H9 (cell line): ENCODE data around the gene CHIC1. TPM values are rescaled to one million over a fixed set of nuclear protein-coding genes. Genes with fewer than 3 reads are reported as not detected.

ENCODE experiments used
- DNase-seq: peaks from one replicate; pipeline ENCODE4 v3.0.0-alpha.2; 2017
- H2AFZ ChIP-seq: one replicate; pipeline ENCODE4 v1.6.1; 2013; ENCODE audit warnings: mild to moderate bottlenecking, low read length, control low read depth, moderate library complexity
- H2AK5ac ChIP-seq: 2 replicates; pipeline ENCODE4 v1.6.1; 2013; ENCODE audit warnings: low read length, control low read depth, mixed read lengths; ENCODE audit not compliant: insufficient read length
- H2BK120ac ChIP-seq: one replicate; pipeline ENCODE4 v1.6.1; 2013; ENCODE audit warnings: low read depth, mild to moderate bottlenecking, low read length, control low read depth, inconsistent platforms; ENCODE audit not compliant: poor library complexity, severe bottlenecking
- H2BK12ac ChIP-seq: 2 replicates; pipeline ENCODE4 v1.6.1; 2013; ENCODE audit warnings: low read length, control low read depth, mixed read lengths, low read depth; ENCODE audit not compliant: insufficient read length
- H2BK15ac ChIP-seq: 2 replicates; pipeline ENCODE4 v1.6.1; 2013; ENCODE audit warnings: low read depth, low read length, control low read depth
- H2BK20ac ChIP-seq: one replicate; pipeline ENCODE4 v1.6.1; 2013; ENCODE audit warnings: low read depth, mild to moderate bottlenecking, low read length, control low read depth, inconsistent platforms; ENCODE audit not compliant: poor library complexity, severe bottlenecking
- H2BK5ac ChIP-seq: 2 replicates; pipeline ENCODE4 v1.6.1; 2013; ENCODE audit warnings: low read length, control low read depth, mixed read lengths; ENCODE audit not compliant: insufficient read length
- H3K14ac ChIP-seq: 2 replicates; pipeline ENCODE4 v1.6.1; 2013; ENCODE audit warnings: low read length, control low read depth; ENCODE audit not compliant: insufficient read depth
- H3K18ac ChIP-seq: 2 replicates; pipeline ENCODE4 v1.6.1; 2013; ENCODE audit warnings: low read depth, mild to moderate bottlenecking, mixed read lengths, low read length, control low read depth; ENCODE audit not compliant: insufficient read length
- H3K23ac ChIP-seq: 2 replicates; pipeline ENCODE4 v1.6.1; 2013; ENCODE audit warnings: low read length, control low read depth, mixed read lengths, low read depth; ENCODE audit not compliant: insufficient read length
- H3K23me2 ChIP-seq: 2 replicates; pipeline ENCODE4 v1.6.1; 2013; ENCODE audit warnings: low read depth, mild to moderate bottlenecking, mixed read lengths, low read length, control low read depth; ENCODE audit not compliant: insufficient read length, poor library complexity, severe bottlenecking
- H3K27ac ChIP-seq: 2 replicates; pipeline ENCODE4 v1.5.1; 2013; ENCODE audit warnings: low read length, control low read depth, mixed read lengths, low read depth; ENCODE audit not compliant: insufficient read length
- H3K27me3 ChIP-seq: 2 replicates; pipeline ENCODE4 v1.6.1; 2013; ENCODE audit warnings: low read length, control low read depth, inconsistent platforms; ENCODE audit not compliant: insufficient read depth
- H3K4ac ChIP-seq: 2 replicates; pipeline ENCODE4 v1.6.1; 2013; ENCODE audit warnings: low read depth, mild to moderate bottlenecking, control low read depth, inconsistent platforms, low read length, moderate library complexity
- H3K4me1 ChIP-seq: 2 replicates; pipeline ENCODE4 v1.6.1; 2013; ENCODE audit warnings: low read length, control low read depth, inconsistent platforms; ENCODE audit not compliant: insufficient read depth
- H3K4me2 ChIP-seq: 2 replicates; pipeline ENCODE4 v1.6.1; 2013; ENCODE audit warnings: low read length, control low read depth, mixed read lengths; ENCODE audit not compliant: insufficient read length, insufficient read depth
- H3K56ac ChIP-seq: 2 replicates; pipeline ENCODE4 v1.6.1; 2013; ENCODE audit warnings: low read depth, mild to moderate bottlenecking, mixed read lengths, low read length, control low read depth; ENCODE audit not compliant: insufficient read length
- H3K79me1 ChIP-seq: 2 replicates; pipeline ENCODE4 v1.6.1; 2013; ENCODE audit warnings: low read depth, mild to moderate bottlenecking, moderate library complexity, low read length, control low read depth, inconsistent platforms; ENCODE audit not compliant: insufficient read depth, poor library complexity, severe bottlenecking
- H3K79me2 ChIP-seq: 2 replicates; pipeline ENCODE4 v1.6.1; 2013; ENCODE audit warnings: low read length, control low read depth, inconsistent platforms; ENCODE audit not compliant: insufficient read depth
- H3K9ac ChIP-seq: 2 replicates; pipeline ENCODE4 v1.6.1; 2013; ENCODE audit warnings: low read length, control low read depth, mixed read lengths; ENCODE audit not compliant: insufficient read length; ENCODE audit errors: extremely low read depth
- H3K9me3 ChIP-seq: one replicate; pipeline ENCODE4 v1.6.1; 2013; ENCODE audit warnings: low read depth, low read length, inconsistent platforms; ENCODE audit not compliant: control insufficient read depth
- H3T11ph ChIP-seq: one replicate; pipeline ENCODE4 v1.6.1; 2013; ENCODE audit warnings: mild to moderate bottlenecking, low read length, control low read depth, inconsistent platforms
- H4K20me1 ChIP-seq: one replicate; pipeline ENCODE4 v1.6.1; 2013; ENCODE audit not compliant: control insufficient read depth, insufficient read length, insufficient read depth
- H4K5ac ChIP-seq: 2 replicates; pipeline ENCODE4 v1.6.1; 2013; ENCODE audit warnings: low read depth, mild to moderate bottlenecking, mixed read lengths, low read length, control low read depth; ENCODE audit not compliant: insufficient read length
- H4K8ac ChIP-seq: replicated peaks from 2 replicates; pipeline ENCODE4 v1.6.1; 2013; ENCODE audit warnings: low read length, control low read depth, mixed read lengths, low read depth; ENCODE audit not compliant: insufficient read length
- H4K91ac ChIP-seq: 2 replicates; pipeline ENCODE4 v1.6.1; 2013; ENCODE audit warnings: low read depth, mild to moderate bottlenecking, moderate library complexity, mixed read lengths, low read length, control low read depth; ENCODE audit not compliant: insufficient read length
- H3K27ac Mint-ChIP-seq, 3 experiments: 2 replicates in 2 of 3; 3 replicates in 1 of 3; pipeline ENCODE4 v1.8.0; 2020 to 2021; ENCODE audit warnings: mixed read lengths in 3 of 3, mild to moderate bottlenecking in 1 of 3, moderate library complexity in 1 of 3
- H3K27me3 Mint-ChIP-seq: 2 replicates; pipeline ENCODE4 v1.8.0; 2021; ENCODE audit warnings: low read depth, mild to moderate bottlenecking, moderate library complexity, mixed read lengths
- H3K36me3 Mint-ChIP-seq, 3 experiments: 2 replicates in 2 of 3; 3 replicates in 1 of 3; pipeline ENCODE4 v1.8.0; 2020 to 2021; ENCODE audit warnings: low read depth in 3 of 3, mixed read lengths in 3 of 3; ENCODE audit not compliant: insufficient read depth in 1 of 3
- H3K4me1 Mint-ChIP-seq, 2 experiments: 2 replicates each; pipeline ENCODE4 v1.8.0; 2020; ENCODE audit warnings: mixed read lengths in 2 of 2
- H3K4me3 Mint-ChIP-seq, 2 experiments: 2 replicates in 1 of 2; 3 replicates in 1 of 2; pipeline ENCODE4 v1.8.0; 2020 to 2021; ENCODE audit warnings: mild to moderate bottlenecking in 2 of 2, mixed read lengths in 2 of 2, moderate library complexity in 1 of 2
- H3K9me3 Mint-ChIP-seq, 2 experiments: 2 replicates in 1 of 2; 3 replicates in 1 of 2; pipeline ENCODE4 v1.8.0; 2020; ENCODE audit warnings: mild to moderate bottlenecking in 2 of 2, mixed read lengths in 2 of 2, moderate library complexity in 1 of 2
- WGBS: extraction: QIAGEN DNeasy Blood & Tissue Kit; methylation state at CpG from one replicate; pipeline ENCODE4 v1.1.7; 2013; ENCODE audit warnings: missing lambda C conversion rate, low lambda C conversion rate, mixed read lengths; ENCODE audit not compliant: insufficient read length; ENCODE audit errors: extremely low coverage; 5-methylcytosine and 5-hydroxymethylcytosine counted together
- total RNA-seq: library from RNA; stranded (reverse); gene quantifications from 2 replicates; pipeline ENCODE4 v1.2.1, GENCODE V29; 2021
- TF ChIP-seq, protein P1 (sequence below): fragments of 200-600 bp; sonication (generic); conservative IDR thresholded peaks from 3 replicates; pipeline ENCODE4 v1.8.0; 2021; ENCODE audit warnings: antibody characterized with exemption, mild to moderate bottlenecking

The CHIC1 gene
- total RNA-seq, 1 experiment from 2014 or later: 17.2 TPM

DNA sequence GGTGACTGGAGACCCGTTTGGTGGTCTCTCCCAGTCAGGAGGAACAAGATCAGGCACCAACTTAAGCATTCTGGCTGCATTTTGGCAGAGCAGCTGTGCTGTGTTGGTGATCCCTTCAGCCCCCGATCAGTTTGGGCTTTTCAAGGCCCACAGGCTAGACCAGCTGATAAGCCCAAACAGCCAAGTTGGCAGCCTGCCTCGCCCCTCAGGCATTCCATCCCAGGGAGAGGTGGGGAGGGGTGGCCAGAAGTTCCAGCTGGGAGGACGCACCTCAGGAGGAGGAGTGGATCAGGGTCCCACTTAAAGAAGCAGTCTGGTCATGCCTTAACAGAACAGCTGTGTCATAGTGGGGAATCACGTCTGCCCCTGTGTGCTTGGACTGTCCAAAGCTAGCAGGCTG, 105.8 kb downstream of the CHIC1 start:
- no peak overlapping the region for H3K9ac ChIP-seq
- Mint-ChIP-seq H3K4me1 (peaks cover 8 to 12% of the 10 kb centered on the region in 2 experiments; a peak in 3 of 4 replicates), H3K36me3 (peaks cover 42 to 68% (median 63%) of the 10 kb centered on the region in 3 experiments), H3K4me3 (no peak overlapping the region), H3K27ac (no peak overlapping the region), H3K27me3 (peaks cover 1% of the 10 kb centered on the region; the same call in 1 of the 2 replicates), H3K9me3 (peaks cover 50 to 67% of the 10 kb centered on the region in 2 experiments)
- TF ChIP-seq, protein P1, sequence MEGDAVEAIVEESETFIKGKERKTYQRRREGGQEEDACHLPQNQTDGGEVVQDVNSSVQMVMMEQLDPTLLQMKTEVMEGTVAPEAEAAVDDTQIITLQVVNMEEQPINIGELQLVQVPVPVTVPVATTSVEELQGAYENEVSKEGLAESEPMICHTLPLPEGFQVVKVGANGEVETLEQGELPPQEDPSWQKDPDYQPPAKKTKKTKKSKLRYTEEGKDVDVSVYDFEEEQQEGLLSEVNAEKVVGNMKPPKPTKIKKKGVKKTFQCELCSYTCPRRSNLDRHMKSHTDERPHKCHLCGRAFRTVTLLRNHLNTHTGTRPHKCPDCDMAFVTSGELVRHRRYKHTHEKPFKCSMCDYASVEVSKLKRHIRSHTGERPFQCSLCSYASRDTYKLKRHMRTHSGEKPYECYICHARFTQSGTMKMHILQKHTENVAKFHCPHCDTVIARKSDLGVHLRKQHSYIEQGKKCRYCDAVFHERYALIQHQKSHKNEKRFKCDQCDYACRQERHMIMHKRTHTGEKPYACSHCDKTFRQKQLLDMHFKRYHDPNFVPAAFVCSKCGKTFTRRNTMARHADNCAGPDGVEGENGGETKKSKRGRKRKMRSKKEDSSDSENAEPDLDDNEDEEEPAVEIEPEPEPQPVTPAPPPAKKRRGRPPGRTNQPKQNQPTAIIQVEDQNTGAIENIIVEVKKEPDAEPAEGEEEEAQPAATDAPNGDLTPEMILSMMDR: no peak
- H2BK15ac ChIP-seq: no peak overlapping the region
- H3K79me2 ChIP-seq: no peaks in the 10 kb centered on the region
- WGBS: no CpG with 5 or more reads among the region's 5 CpGs
- no peak overlapping the region for H2BK5ac ChIP-seq
- no peak overlapping the region for H3K27ac ChIP-seq
- no peak overlapping the region for H3K4me2 ChIP-seq
- H2BK20ac ChIP-seq: no peak overlapping the region
- H3K4ac ChIP-seq: no peak overlapping the region
- no peaks in the 10 kb centered on the region for H3K9me3 ChIP-seq
- no peak overlapping the region for H3K23ac ChIP-seq
- no peaks in the 10 kb centered on the region for H4K20me1 ChIP-seq
- no peaks in the 10 kb centered on the region for H3K23me2 ChIP-seq
- H3T11ph ChIP-seq: no peak overlapping the region
- no peak overlapping the region for H3K56ac ChIP-seq
- H3K14ac ChIP-seq: no peak overlapping the region
- H3K18ac ChIP-seq: no peak overlapping the region
- H3K27me3 ChIP-seq: no peaks in the 10 kb centered on the region
- no peak overlapping the region for H2AFZ ChIP-seq
- no peak for DNase-seq
- no peak overlapping the region for H4K5ac ChIP-seq
- no peak overlapping the region for H4K91ac ChIP-seq
- no peaks in the 10 kb centered on the region for H3K4me1 ChIP-seq
- no peak overlapping the region for H4K8ac ChIP-seq
- no peak overlapping the region for H2BK120ac ChIP-seq
- no peak overlapping the region for H2AK5ac ChIP-seq
- no peaks in the 10 kb centered on the region for H3K79me1 ChIP-seq
- no peak overlapping the region for H2BK12ac ChIP-seq
